H1 (cell line): ENCODE measurements around the gene NEDD4L. TPM values are rescaled to one million over a fixed set of nuclear protein-coding genes. Genes with fewer than 3 reads are reported as not detected.

ENCODE experiments used
- CTCF ChIA-PET: fragments of 300-600 bp; sonication (Branson Sonifier 250); formaldehyde crosslinking; loops from one replicate; lab custom pipeline; 2021; ENCODE audit not compliant: partially characterized antibody; lab: Charles Lee
- POLR2A ChIA-PET: fragments of 300-600 bp; sonication (Branson Sonifier 250); formaldehyde crosslinking; loops from one replicate; lab custom pipeline; 2021; ENCODE audit warnings: inconsistent platforms; ENCODE audit not compliant: partially characterized antibody; lab: Charles Lee
- DNase-seq, 2 experiments: peaks; one replicate each; pipeline versions ENCODE4 v3.0.0 to v3.0.0-alpha.2; 2010 to 2022; ENCODE audit warnings: low spot score in 2 of 2, low read depth in 1 of 2, mixed read lengths in 1 of 2
- FAIRE-seq: peaks from 2 replicates; lab custom pipeline; 2011; peaks lifted over from hg19 to GRCh38; lab: Jason Lieb, UNC
- H2AFZ ChIP-seq: 2 replicates; pipeline ENCODE4 v1.8.1; 2012; ENCODE audit warnings: low read length, inconsistent platforms
- H2AK5ac ChIP-seq: 2 replicates; pipeline ENCODE4 v1.6.1; 2013; ENCODE audit warnings: low read depth, low read length
- H2BK120ac ChIP-seq: replicated peaks from 2 replicates; pipeline ENCODE3; 2013; ENCODE audit warnings: low read depth, low read length, inconsistent platforms
- H2BK12ac ChIP-seq: 2 replicates; pipeline ENCODE4 v1.6.1; 2013; ENCODE audit warnings: low read depth, low read length
- H2BK15ac ChIP-seq: 2 replicates; pipeline ENCODE4 v1.6.1; 2013; ENCODE audit warnings: low read length
- H2BK20ac ChIP-seq: 2 replicates; pipeline ENCODE4 v1.6.1; 2013; ENCODE audit warnings: low read length
- H2BK5ac ChIP-seq: 2 replicates; pipeline ENCODE4 v1.6.1; 2013; ENCODE audit warnings: low read depth, low read length
- H3K14ac ChIP-seq: 2 replicates; pipeline ENCODE4 v1.6.1; 2013; ENCODE audit warnings: inconsistent platforms; ENCODE audit not compliant: insufficient read length
- H3K18ac ChIP-seq: 2 replicates; pipeline ENCODE4 v1.6.1; 2013; ENCODE audit warnings: low read length; ENCODE audit errors: extremely low read depth
- H3K23ac ChIP-seq: 2 replicates; pipeline ENCODE4 v1.6.1; 2013; ENCODE audit warnings: inconsistent platforms; ENCODE audit not compliant: insufficient read length
- H3K23me2 ChIP-seq: 2 replicates; pipeline ENCODE4 v1.6.1; 2013; ENCODE audit warnings: low read depth, low read length
- H3K27ac ChIP-seq: 2 replicates; pipeline ENCODE4 v1.6.1; 2011; ENCODE audit warnings: low read depth, low read length, inconsistent platforms
- H3K27me3 ChIP-seq, 4 experiments: replicated peaks in 1 of 4; 1 replicate in 1 of 4; 2 replicates in 3 of 4; pipeline versions ENCODE4 v1.6.1 to v1.8.1; 2011 to 2013; ENCODE audit warnings: low read length in 3 of 4, mild to moderate bottlenecking in 3 of 4, inconsistent platforms in 2 of 4, mixed read lengths in 2 of 4, moderate library complexity in 1 of 4; ENCODE audit not compliant: control insufficient read depth in 3 of 4, insufficient read depth in 3 of 4; ENCODE audit errors: extremely low read depth in 1 of 4
- H3K36me3 ChIP-seq, 4 experiments: 2 replicates each; pipeline versions ENCODE4 v1.6.1 to v1.8.1; 2011 to 2013; ENCODE audit warnings: mild to moderate bottlenecking in 4 of 4, low read length in 3 of 4, moderate library complexity in 2 of 4, control low read depth in 1 of 4, inconsistent platforms in 1 of 4; ENCODE audit not compliant: insufficient read depth in 4 of 4, control insufficient read depth in 2 of 4
- H3K4ac ChIP-seq: replicated peaks from 2 replicates; pipeline ENCODE3; 2013; ENCODE audit warnings: low read length, low read depth, mixed read lengths, inconsistent platforms; ENCODE audit not compliant: insufficient read length
- H3K4me1 ChIP-seq, 4 experiments: replicated peaks in 1 of 4; 1 replicate in 1 of 4; 2 replicates in 3 of 4; pipeline versions ENCODE4 v1.6.1 to v1.8.1; 2011 to 2013; ENCODE audit warnings: low read length in 3 of 4, inconsistent platforms in 2 of 4, mixed read lengths in 1 of 4; ENCODE audit not compliant: insufficient read depth in 4 of 4, control insufficient read depth in 3 of 4
- H3K4me2 ChIP-seq, 2 experiments: 2 replicates each; pipeline versions ENCODE4 v1.6.1 to v1.8.1; 2011 to 2013; ENCODE audit warnings: low read depth in 2 of 2, low read length in 2 of 2, control low read depth in 1 of 2, inconsistent platforms in 1 of 2, mild to moderate bottlenecking in 1 of 2; ENCODE audit not compliant: insufficient read depth in 1 of 2
- H3K4me3 ChIP-seq, 4 experiments: fragments of 200-600, 300-600 bp in 1 of 4; sonication (generic), shearing (Covaris generic), sonication (Bioruptor Twin) in 1 of 4; 2 replicates each; pipeline versions ENCODE4 v1.5.1 to v1.8.1; 2011 to 2016; ENCODE audit warnings: low read length in 4 of 4, low read depth in 3 of 4, control low read depth in 2 of 4, inconsistent platforms in 2 of 4, mild to moderate bottlenecking in 2 of 4, mixed read lengths in 1 of 4, moderate library complexity in 1 of 4; ENCODE audit not compliant: insufficient read depth in 2 of 4; ENCODE audit errors: extremely low read depth in 1 of 4
- H3K56ac ChIP-seq: replicated peaks from 2 replicates; pipeline ENCODE3; 2013; ENCODE audit warnings: low read depth, mild to moderate bottlenecking, mixed read lengths, low read length, inconsistent platforms; ENCODE audit not compliant: insufficient read length
- H3K79me1 ChIP-seq: 2 replicates; pipeline ENCODE4 v1.6.1; 2013; ENCODE audit warnings: low read depth, low read length, control low read depth
- H3K79me2 ChIP-seq, 2 experiments: 2 replicates each; pipeline versions ENCODE4 v1.6.1 to v1.8.1; 2012 to 2013; ENCODE audit warnings: low read length in 2 of 2, mild to moderate bottlenecking in 2 of 2, inconsistent platforms in 1 of 2; ENCODE audit not compliant: insufficient read depth in 2 of 2, control insufficient read depth in 1 of 2
- H3K9ac ChIP-seq, 4 experiments: replicated peaks in 1 of 4; 1 replicate in 1 of 4; 2 replicates in 3 of 4; pipeline versions ENCODE4 v1.6.1 to v1.8.1; 2011 to 2013; ENCODE audit warnings: low read depth in 3 of 4, low read length in 3 of 4, control low read depth in 2 of 4, mild to moderate bottlenecking in 2 of 4, moderate library complexity in 2 of 4, inconsistent platforms in 1 of 4; ENCODE audit errors: extremely low read depth in 1 of 4
- H3K9me3 ChIP-seq, 2 experiments: 2 replicates each; pipeline versions ENCODE4 v1.6.1 to v1.8.1; 2012 to 2013; ENCODE audit warnings: mild to moderate bottlenecking in 2 of 2, moderate library complexity in 2 of 2, control low read depth in 1 of 2, inconsistent platforms in 1 of 2, low read depth in 1 of 2, low read length in 1 of 2, mixed read lengths in 1 of 2; ENCODE audit not compliant: insufficient read depth in 2 of 2
- H4K20me1 ChIP-seq, 2 experiments: replicated peaks in 1 of 2; 2 replicates each; pipeline versions ENCODE3 to v1.8.1; 2011 to 2013; ENCODE audit warnings: inconsistent platforms in 2 of 2, low read length in 2 of 2, mild to moderate bottlenecking in 1 of 2; ENCODE audit not compliant: insufficient read depth in 2 of 2, control insufficient read depth in 1 of 2
- H4K5ac ChIP-seq: 2 replicates; pipeline ENCODE4 v1.6.1; 2013; ENCODE audit warnings: low read length, low read depth, mixed read lengths, inconsistent platforms; ENCODE audit not compliant: insufficient read length
- H4K8ac ChIP-seq: 2 replicates; pipeline ENCODE4 v1.8.0; 2013; ENCODE audit warnings: mild to moderate bottlenecking, moderate library complexity, low read length, inconsistent platforms; ENCODE audit not compliant: insufficient read depth; ENCODE audit errors: extremely low read depth
- H4K91ac ChIP-seq: replicated peaks from 2 replicates; pipeline ENCODE3; 2013; ENCODE audit warnings: low read length, mixed read lengths, inconsistent platforms; ENCODE audit not compliant: insufficient read length
- CTBP2 ChIP-seq: IDR thresholded peaks from 2 replicates; pipeline ENCODE4 v1.7.0; 2011; ENCODE audit warnings: borderline replicate concordance, mild to moderate bottlenecking, moderate library complexity, mixed read lengths, low read length; ENCODE audit not compliant: insufficient read depth, insufficient read length
- FOSL1 ChIP-seq: IDR thresholded peaks from 2 replicates; pipeline ENCODE4 v1.6.1; 2011; ENCODE audit warnings: mild to moderate bottlenecking, low read depth, low read length, moderate library complexity; ENCODE audit not compliant: insufficient read depth
- JUND ChIP-seq: IDR thresholded peaks from 2 replicates; pipeline ENCODE4 v1.6.1; 2011; ENCODE audit warnings: mild to moderate bottlenecking, improper control_type of control experiment, low read length
- KDM5A ChIP-seq: fragments of 200-600 bp; IDR thresholded peaks from 2 replicates; pipeline ENCODE4 v1.7.1; 2012; ENCODE audit warnings: mild to moderate bottlenecking, low read length, inconsistent platforms, mixed read lengths
- MAFK ChIP-seq: IDR thresholded peaks from 2 replicates; pipeline ENCODE4 v1.6.1; 2012; ENCODE audit warnings: low read depth, mild to moderate bottlenecking, improper control_type of control experiment, low read length
- PHF8 ChIP-seq: fragments of 200-600 bp; sonication (generic); conservative IDR thresholded peaks from 2 replicates; pipeline ENCODE4 v1.7.1; 2012; ENCODE audit warnings: low read depth, mild to moderate bottlenecking, inconsistent platforms, low read length, moderate library complexity
- RAD21 ChIP-seq, 2 experiments: IDR thresholded peaks in 1 of 2; conservative IDR thresholded peaks in 1 of 2; 2 replicates each; pipeline ENCODE4 v1.6.1; 2011; ENCODE audit warnings: low read depth in 2 of 2, low read length in 2 of 2, improper control_type of control experiment in 1 of 2, inconsistent platforms in 1 of 2, mild to moderate bottlenecking in 1 of 2, moderate library complexity in 1 of 2
- RXRA ChIP-seq: IDR thresholded peaks from 2 replicates; pipeline ENCODE4 v1.6.1; 2011; ENCODE audit warnings: low read depth, mild to moderate bottlenecking, low read length, moderate library complexity; ENCODE audit not compliant: insufficient read depth
- SIRT6 ChIP-seq: IDR thresholded peaks from one replicate; pipeline ENCODE4 v1.7.1; 2012; ENCODE audit warnings: low read length, inconsistent platforms
- SIX5 ChIP-seq: IDR thresholded peaks from 2 replicates; pipeline ENCODE4 v1.6.1; 2011; ENCODE audit warnings: mild to moderate bottlenecking, low read depth, low read length
- SP1 ChIP-seq: IDR thresholded peaks from 2 replicates; pipeline ENCODE4 v1.6.1; 2011; ENCODE audit warnings: low read depth, low read length
- SUZ12 ChIP-seq: fragments of 200-600 bp; sonication (generic); IDR thresholded peaks from 2 replicates; pipeline ENCODE4 v1.6.1; 2012; ENCODE audit warnings: mild to moderate bottlenecking, inconsistent platforms, low read length, moderate library complexity, mixed read lengths
- TEAD4 ChIP-seq: IDR thresholded peaks from 2 replicates; pipeline ENCODE4 v1.6.1; 2012; ENCODE audit warnings: low read depth, low read length, inconsistent platforms, mixed read lengths
- WGBS, 2 experiments: shearing (Covaris generic) in 1 of 2; methylation state at CpG; one replicate each; pipeline versions ENCODE4 v1.1.6 to v1.1.7; 2013 to 2015; ENCODE audit warnings: low lambda C conversion rate in 2 of 2, mixed read lengths in 2 of 2, inconsistent platforms in 1 of 2, low coverage in 1 of 2, missing lambda C conversion rate in 1 of 2; ENCODE audit not compliant: insufficient replicate concordance in 2 of 2, insufficient coverage in 1 of 2, insufficient read length in 1 of 2; ENCODE audit errors: extremely low coverage in 1 of 2, missing lambda C conversion rate in 1 of 2; 5-methylcytosine and 5-hydroxymethylcytosine counted together
- polyA plus RNA-seq, 7 experiments: library from polyadenylated mRNA; depleted of rRNA in 3 of 7; stranded (reverse) in 5 of 7; unstranded in 2 of 7; fragments of >200 nt in 5 of 7; fragments of 200-250 nt in 2 of 7; gene quantifications; 1 replicate in 5 of 7; 2 replicates in 1 of 7; 4 replicates in 1 of 7; pipeline versions ENCODE4 v1.2.1 to v1.2.3, GENCODE V29; 2011 to 2013; ENCODE audit warnings: missing spikeins in 2 of 7, mixed read lengths in 2 of 7
- total RNA-seq: library from RNA; stranded (reverse); fragmentation: NEBNext Ultra II Directional; extraction: Animal tissue kit (Norgen Biotek cat#: 25700); gene quantifications from 2 replicates; pipeline ENCODE4 v1.2.1, GENCODE V29; 2021
- TF ChIP-seq, protein P1 (sequence below): IDR thresholded peaks from 2 replicates; pipeline ENCODE4 v1.6.1; 2012; ENCODE audit warnings: inconsistent platforms

Gene NEDD4L
- total and polyA plus RNA-seq, 2 of the 8 experiments (the other 6 are each of a cell fraction or from before 2014, with no cell fraction given) = 37.3 to 69.8 TPM

DNA sequence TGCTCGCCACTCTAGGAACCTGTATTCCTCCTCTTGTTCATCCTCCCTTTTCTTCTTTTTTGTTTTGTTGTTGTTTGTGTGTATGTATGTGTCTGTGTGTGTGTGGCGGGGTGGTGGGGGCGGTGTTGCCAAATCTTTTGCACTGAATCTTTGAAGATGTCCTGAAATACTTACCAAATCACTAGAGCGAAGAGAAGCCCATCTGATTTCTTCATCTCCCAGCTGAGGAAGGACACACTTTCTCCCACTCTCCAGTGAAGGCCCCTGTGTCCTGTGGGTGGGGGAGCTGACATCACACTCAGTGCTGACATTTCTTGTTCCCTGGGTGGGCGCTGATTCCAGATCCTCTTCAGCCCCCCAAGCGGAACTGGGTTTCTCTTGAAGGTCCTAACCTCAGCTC, 74.5 kb downstream of the NEDD4L start:
- Histone ChIP-seq H3K14ac (no peak overlapping the region), H3K4me1 (peaks cover 0 to 15% (median 4%) of the 10 kb centered on the region in 4 experiments; a peak in 6 of 7 replicates), H3K23ac (no peak overlapping the region), H4K20me1 (peaks cover 1% of the 10 kb centered on the region in 2 experiments), H3K27me3 (no peaks in the 10 kb centered on the region), H3K79me2 (peaks cover 0 to 53% of the 10 kb centered on the region in 2 experiments; a peak in 3 of 4 replicates), H3K9me3 (no peaks in the 10 kb centered on the region), H2BK120ac (no peak overlapping the region), H2AK5ac (no peak overlapping the region), H3K27ac (no peak overlapping the region), H3K9ac (no peak overlapping the region), H3K79me1 (peaks cover 17% of the 10 kb centered on the region), H4K8ac (no peak overlapping the region), H2BK15ac (no peak overlapping the region), H3K56ac (no peak overlapping the region), H2BK20ac (no peak overlapping the region), H3K4ac (no peak overlapping the region), H3K4me3 (no peak overlapping the region), H2AFZ (no peak overlapping the region), H3K18ac (no peak overlapping the region), H2BK12ac (no peak overlapping the region), H4K5ac (no peak overlapping the region), H3K23me2 (no peaks in the 10 kb centered on the region), H2BK5ac (no peak overlapping the region), H3K4me2 (no peak overlapping the region), H4K91ac (no peak overlapping the region), H3K36me3 (no peaks in the 10 kb centered on the region)
- TF ChIP-seq KDM5A = no peak
- no peak for TF ChIP-seq FOSL1
- TF ChIP-seq RAD21 (IDR thresholded peaks at IDR 0.05 in 1 of 2, conservative IDR thresholded peaks at IDR 0.05 in 1 of 2; ENCODE audit: low read depth in 2 of 2, low read length in 2 of 2) = no peak
- TF ChIP-seq, protein P1, sequence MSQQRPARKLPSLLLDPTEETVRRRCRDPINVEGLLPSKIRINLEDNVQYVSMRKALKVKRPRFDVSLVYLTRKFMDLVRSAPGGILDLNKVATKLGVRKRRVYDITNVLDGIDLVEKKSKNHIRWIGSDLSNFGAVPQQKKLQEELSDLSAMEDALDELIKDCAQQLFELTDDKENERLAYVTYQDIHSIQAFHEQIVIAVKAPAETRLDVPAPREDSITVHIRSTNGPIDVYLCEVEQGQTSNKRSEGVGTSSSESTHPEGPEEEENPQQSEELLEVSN = no peak
- TF ChIP-seq SIRT6 = no peak
- TF ChIP-seq JUND = no peak
- TF ChIP-seq SIX5 = no peak
- no peak for TF ChIP-seq PHF8
- TF ChIP-seq RXRA = no peak
- TF ChIP-seq TEAD4 = no peak
- TF ChIP-seq CTBP2 = no peak
- TF ChIP-seq MAFK = no peak
- TF ChIP-seq SP1 = no peak
- TF ChIP-seq SUZ12 = no peak
- POLR2A ChIA-PET = interaction anchor here (1.6 kb wide), 1 partner anchor 8 kb away, joined by 5 read pairs; no protein-coding TSS in a partner anchor
- WGBS, 2 experiments = 93% methylated on average over 6 of the region's 6 CpGs; no CpG with 5 or more reads in 1 of the 2 experiments
- DNase-seq = no peak
- CTCF ChIA-PET = interaction anchor here (1.0 to 5.4 kb wide), 12 partner anchors 8 to 159 kb away, joined by 3 to 47 read pairs (median 6); partner anchors contain the start of gene NEDD4L
- no peak for FAIRE-seq
